ENCODE measurements around the gene SELENOH. TPM values are rescaled to one million over a fixed set of nuclear protein-coding genes. Genes with fewer than 3 reads are reported as not detected.
A peak's percentile ranks its signal among the peaks of the same experiment; 100 is the strongest.

SELENOH gene
- total and polyA plus RNA-seq, 3 experiments from 2014 or later = 201 to 276 (median 272) TPM

- Mint-ChIP-seq H3K4me3 (no peak overlapping the region), H3K4me1 (peaks cover 9 to 32% (median 26%) of the 10 kb centered on the region in 3 donors), H3K36me3 (peaks cover 0 to 25% (median 2%) of the 10 kb centered on the region in 3 donors), H3K9me3 (no peaks in the 10 kb centered on the region), H3K27ac (no peak overlapping the region), H3K27me3 (no peaks in the 10 kb centered on the region)
- ChIA-PET CTCF (no interaction called here), POLR2A (no interaction called here)
- H3K9me3 ChIP-seq (ENCODE audit: low read length) = no peaks in the 10 kb centered on the region
- H3K4me1 ChIP-seq (ENCODE audit: insufficient read depth, low read length) = no peaks in the 10 kb centered on the region
- no peak overlapping the region for H3K4me3 ChIP-seq (ENCODE audit: low read length)
- H3K27ac ChIP-seq (ENCODE audit: low read depth, low read length) = no peak overlapping the region
- H3K36me3 ChIP-seq (ENCODE audit: insufficient read depth, low read length) = no peaks in the 10 kb centered on the region
- DNase-seq = no peak
- no peaks in the 10 kb centered on the region for H3K27me3 ChIP-seq (ENCODE audit: insufficient read depth, low read length, poor library complexity, severe bottlenecking)
Observed at GRCh38 chr11:57729479-57729878, 11.8 kb upstream of the SELENOH start.

GRCh38 chr11:57732661-57733060, 8.6 kb upstream of the SELENOH start:
- no peaks in the 10 kb centered on the region for H3K4me1 ChIP-seq (ENCODE audit: insufficient read depth, low read length)
- Mint-ChIP-seq H3K27me3 (no peaks in the 10 kb centered on the region), H3K4me1 (peaks cover 6 to 35% (median 23%) of the 10 kb centered on the region in 3 donors), H3K27ac (no peak overlapping the region), H3K4me3 (no peak overlapping the region), H3K9me3 (no peaks in the 10 kb centered on the region), H3K36me3 (peaks cover 0 to 38% (median 5%) of the 10 kb centered on the region in 3 donors)
- DNase-seq = no peak
- peaks cover 5% of the 10 kb centered on the region for H3K36me3 ChIP-seq (ENCODE audit: insufficient read depth, low read length)
- H3K27ac ChIP-seq (ENCODE audit: low read depth, low read length) = no peak overlapping the region
- H3K9me3 ChIP-seq (ENCODE audit: low read length) = no peaks in the 10 kb centered on the region
- no peaks in the 10 kb centered on the region for H3K27me3 ChIP-seq (ENCODE audit: insufficient read depth, low read length, poor library complexity, severe bottlenecking)
- CTCF ChIA-PET = interaction anchor here (0.9 kb wide), 1 partner anchor 68 kb away, joined by 3 read pairs; no protein-coding TSS in a partner anchor
- POLR2A ChIA-PET = no interaction called here
- H3K4me3 ChIP-seq (ENCODE audit: low read length) = no peak overlapping the region

GRCh38 chr11:57735619-57736298, 5.5 kb upstream of the SELENOH start:
- Mint-ChIP-seq H3K4me3 (peak overlapping the region in 2 of 7 donors; percentile 3 to 45), H3K4me1 (peaks cover 4 to 22% (median 16%) of the 10 kb centered on the region in 3 donors), H3K27ac (peak overlapping the region in 4 of 8 donors; percentile 10 to 77 (median 30)), H3K9me3 (no peaks in the 10 kb centered on the region), H3K36me3 (peaks cover 0 to 42% (median 11%) of the 10 kb centered on the region in 3 donors), H3K27me3 (no peaks in the 10 kb centered on the region)
- ChIA-PET POLR2A (no interaction called here), CTCF (interaction anchor here (1.4 kb wide), 1 partner anchor 65 kb away, joined by 4 read pairs; no protein-coding TSS in a partner anchor)
- Histone ChIP-seq H3K4me3 (ENCODE audit: low read length) (no peak overlapping the region), H3K27me3 (ENCODE audit: insufficient read depth, low read length, poor library complexity, severe bottlenecking) (no peaks in the 10 kb centered on the region), H3K4me1 (ENCODE audit: insufficient read depth, low read length) (peaks cover 5% of the 10 kb centered on the region), H3K36me3 (ENCODE audit: insufficient read depth, low read length) (peaks cover 11% of the 10 kb centered on the region), H3K27ac (ENCODE audit: low read depth, low read length) (no peak overlapping the region), H3K9me3 (ENCODE audit: low read length) (no peaks in the 10 kb centered on the region)
- no peak for DNase-seq

GRCh38 chr11:57742087-57742452, 779 bp downstream of the SELENOH start:
- DNase-seq = no peak
- ChIA-PET POLR2A (interaction anchor here (0.6 to 2.4 kb wide), 4 partner anchors 30 to 783 kb away, joined by 3 to 10 read pairs (median 6); partner anchors contain the start of genes CLP1, MED19 and TMX2), CTCF (interaction anchor here (0.9 to 2.1 kb wide), 5 partner anchors 10 to 782 kb away, joined by 4 to 16 read pairs (median 5); partner anchors contain the start of genes BTBD18 and UBE2L6)
- Mint-ChIP-seq H3K36me3 (peaks cover 0 to 75% (median 16%) of the 10 kb centered on the region in 3 donors), H3K4me3 (peak overlapping the region; percentile 92 to 100 (median 98)), H3K27ac (peak overlapping the region; percentile 94 to 100 (median 98)), H3K4me1 (peaks cover 28 to 51% (median 40%) of the 10 kb centered on the region in 3 donors), H3K27me3 (peaks cover 0 to 2% of the 10 kb centered on the region in 2 donors), H3K9me3 (no peaks in the 10 kb centered on the region)
- Histone ChIP-seq H3K4me1 (ENCODE audit: insufficient read depth, low read length) (peaks cover 26% of the 10 kb centered on the region), H3K9me3 (ENCODE audit: low read length) (no peaks in the 10 kb centered on the region), H3K4me3 (ENCODE audit: low read length) (peak overlapping the region; percentile 93), H3K27ac (ENCODE audit: low read depth, low read length) (peak overlapping the region; percentile 90), H3K27me3 (ENCODE audit: insufficient read depth, low read length, poor library complexity, severe bottlenecking) (no peaks in the 10 kb centered on the region), H3K36me3 (ENCODE audit: insufficient read depth, low read length) (peaks cover 28% of the 10 kb centered on the region)

GRCh38 chr11:57744357-57744756, 3.1 kb downstream of the SELENOH start:
- H3K4me3 Mint-ChIP-seq = peak overlapping the region in 4 of 7 donors; percentile 28 to 59 (median 56)
- peaks cover 0 to 2% of the 10 kb centered on the region in 2 donors for H3K27me3 Mint-ChIP-seq

GRCh38 chr11:57745206-57745605, 3.9 kb downstream of the SELENOH start:
- Mint-ChIP-seq H3K27ac (peak overlapping the region in 7 of 8 donors; percentile 54 to 91 (median 70)), H3K9me3 (no peaks in the 10 kb centered on the region), H3K4me3 (peak overlapping the region in 2 of 7 donors; percentile 19 to 51), H3K36me3 (peaks cover 0 to 66% (median 12%) of the 10 kb centered on the region in 3 donors), H3K27me3 (peaks cover 0 to 2% of the 10 kb centered on the region in 2 donors), H3K4me1 (peaks cover 30 to 58% (median 40%) of the 10 kb centered on the region in 3 donors)
- CTCF ChIA-PET = interaction anchor here (1.2 to 2.3 kb wide), 3 partner anchors 56 to 252 kb away, joined by 3 to 8 read pairs (median 4); partner anchors contain the start of gene UBE2L6
- Histone ChIP-seq H3K4me1 (ENCODE audit: insufficient read depth, low read length) (peaks cover 26% of the 10 kb centered on the region), H3K36me3 (ENCODE audit: insufficient read depth, low read length) (peaks cover 17% of the 10 kb centered on the region), H3K9me3 (ENCODE audit: low read length) (no peaks in the 10 kb centered on the region), H3K4me3 (ENCODE audit: low read length) (no peak overlapping the region), H3K27ac (ENCODE audit: low read depth, low read length) (no peak overlapping the region), H3K27me3 (ENCODE audit: insufficient read depth, low read length, poor library complexity, severe bottlenecking) (no peaks in the 10 kb centered on the region)
- DNase-seq = no peak
- POLR2A ChIA-PET = interaction anchor here (0.6 kb wide), 1 partner anchor 52 kb away, joined by 4 read pairs; no protein-coding TSS in a partner anchor

More at GRCh38 chr11:57744357-57744756, 3.1 kb downstream of the SELENOH start:
- DNase-seq = no peak
- Mint-ChIP-seq H3K4me1 (peaks cover 30 to 58% (median 40%) of the 10 kb centered on the region in 3 donors), H3K27ac (peak overlapping the region in 6 of 8 donors; percentile 43 to 91 (median 76)), H3K9me3 (no peaks in the 10 kb centered on the region), H3K36me3 (peaks cover 0 to 68% (median 12%) of the 10 kb centered on the region in 3 donors)
- CTCF ChIA-PET = interaction anchor here (1.2 to 2.3 kb wide), 3 partner anchors 57 to 251 kb away, joined by 3 to 8 read pairs (median 4); partner anchors contain the start of gene UBE2L6
- H3K36me3 ChIP-seq (ENCODE audit: insufficient read depth, low read length) = peaks cover 17% of the 10 kb centered on the region
- no peak overlapping the region for H3K27ac ChIP-seq (ENCODE audit: low read depth, low read length)
- no peaks in the 10 kb centered on the region for H3K9me3 ChIP-seq (ENCODE audit: low read length)
- H3K27me3 ChIP-seq (ENCODE audit: insufficient read depth, low read length, poor library complexity, severe bottlenecking) = no peaks in the 10 kb centered on the region
- peaks cover 26% of the 10 kb centered on the region for H3K4me1 ChIP-seq (ENCODE audit: insufficient read depth, low read length)
- H3K4me3 ChIP-seq (ENCODE audit: low read length) = no peak overlapping the region
- POLR2A ChIA-PET = no interaction called here

- Mint-ChIP-seq H3K4me1 (peaks cover 22 to 49% (median 31%) of the 10 kb centered on the region in 3 donors), H3K36me3 (peaks cover 0 to 59% (median 13%) of the 10 kb centered on the region in 3 donors), H3K4me3 (peak overlapping the region in 1 of 7 donors; percentile 34), H3K9me3 (no peaks in the 10 kb centered on the region), H3K27me3 (no peaks in the 10 kb centered on the region), H3K27ac (peak overlapping the region in 7 of 8 donors; percentile 11 to 87 (median 66))
- H3K27ac ChIP-seq (ENCODE audit: low read depth, low read length) = no peak overlapping the region
- no peak for DNase-seq
- no peaks in the 10 kb centered on the region for H3K9me3 ChIP-seq (ENCODE audit: low read length)
- no peak overlapping the region for H3K4me3 ChIP-seq (ENCODE audit: low read length)
- H3K27me3 ChIP-seq (ENCODE audit: insufficient read depth, low read length, poor library complexity, severe bottlenecking) = no peaks in the 10 kb centered on the region
- peaks cover 17% of the 10 kb centered on the region for H3K36me3 ChIP-seq (ENCODE audit: insufficient read depth, low read length)
- ChIA-PET CTCF (interaction anchor here (0.7 to 1.3 kb wide), 2 partner anchors 45 to 54 kb away, joined by 3 to 4 read pairs; no protein-coding TSS in a partner anchor), POLR2A (no interaction called here)
- peaks cover 18% of the 10 kb centered on the region for H3K4me1 ChIP-seq (ENCODE audit: insufficient read depth, low read length)
Observed at GRCh38 chr11:57746920-57747319, 5.6 kb downstream of the SELENOH start.

All from CD8-positive, alpha-beta memory T cell (primary cell).